ENCODE measurements around the gene LCE1F. TPM values are rescaled to one million over a fixed set of nuclear protein-coding genes. Genes with fewer than 3 reads are reported as not detected.

Gene LCE1F
- polyA plus RNA-seq, 10 donors: not detected

DNA sequence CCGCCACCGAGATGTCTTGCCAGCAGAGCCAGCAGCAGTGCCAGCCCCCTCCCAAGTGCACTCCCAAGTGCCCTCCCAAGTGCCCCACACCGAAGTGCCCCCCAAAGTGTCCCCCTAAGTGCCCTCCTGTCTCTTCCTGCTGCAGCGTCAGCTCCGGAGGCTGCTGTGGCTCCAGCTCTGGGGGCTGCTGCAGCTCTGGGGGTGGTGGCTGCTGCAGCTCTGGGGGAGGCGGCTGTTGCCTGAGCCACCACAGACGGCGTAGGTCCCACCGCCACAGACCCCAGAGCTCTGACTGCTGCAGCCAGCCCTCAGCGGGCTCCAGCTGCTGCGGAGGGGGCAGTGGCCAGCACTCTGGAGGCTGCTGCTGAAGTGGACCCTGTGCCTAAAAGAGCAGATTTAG, 1.4 kb downstream of the LCE1F start:
- DNase-seq: no peak

DNA sequence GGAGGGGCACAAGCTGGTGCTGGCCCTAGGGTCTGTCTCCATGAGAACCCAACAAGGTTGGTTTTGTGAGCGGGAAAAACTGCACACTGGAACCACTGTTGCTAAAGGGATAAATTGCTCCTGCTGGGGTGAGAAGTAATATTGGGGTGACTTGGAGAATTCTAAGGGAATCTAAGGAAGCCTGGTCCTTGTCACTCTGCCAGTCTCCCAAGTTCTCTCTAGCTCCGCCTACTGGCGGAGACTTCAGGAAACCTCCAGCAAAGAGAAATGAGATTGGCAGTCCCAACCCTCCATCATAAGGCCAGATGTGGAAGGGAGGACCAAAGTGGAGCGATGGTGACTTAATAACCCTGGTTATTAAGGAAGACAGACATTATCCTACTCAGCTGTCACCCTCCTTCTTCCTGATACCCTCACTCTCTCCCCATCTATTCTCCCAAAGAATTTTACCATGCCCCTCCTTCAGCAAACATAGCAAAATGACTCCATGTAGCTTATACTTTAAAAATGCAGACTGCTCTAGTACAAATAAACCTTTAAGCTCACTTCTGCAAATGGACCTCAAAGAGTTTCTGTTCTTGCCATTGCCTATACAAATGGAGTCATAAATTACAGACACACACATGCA, 2.7 kb downstream of the LCE1F start:
- no peak for DNase-seq

DNA sequence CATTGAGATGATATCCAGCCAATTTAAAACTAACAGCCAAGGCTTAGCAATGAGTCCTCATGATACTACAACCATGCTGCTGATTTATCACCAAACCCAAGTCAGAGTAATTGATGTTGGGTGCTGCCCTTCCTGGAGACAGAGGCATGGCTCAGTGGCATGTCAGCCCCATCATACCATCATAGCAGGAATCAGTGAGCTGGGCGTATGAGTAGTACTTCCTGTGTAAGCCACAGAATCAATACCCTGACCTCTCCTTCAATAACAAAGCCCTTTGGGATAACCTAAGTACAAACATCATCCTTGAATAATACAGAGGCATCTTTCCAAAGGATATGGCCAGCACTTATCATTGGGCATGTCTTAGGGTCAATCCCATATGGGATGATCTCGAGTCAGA, 8.2 kb downstream of the LCE1F start:
- DNase-seq: no peak

DNA sequence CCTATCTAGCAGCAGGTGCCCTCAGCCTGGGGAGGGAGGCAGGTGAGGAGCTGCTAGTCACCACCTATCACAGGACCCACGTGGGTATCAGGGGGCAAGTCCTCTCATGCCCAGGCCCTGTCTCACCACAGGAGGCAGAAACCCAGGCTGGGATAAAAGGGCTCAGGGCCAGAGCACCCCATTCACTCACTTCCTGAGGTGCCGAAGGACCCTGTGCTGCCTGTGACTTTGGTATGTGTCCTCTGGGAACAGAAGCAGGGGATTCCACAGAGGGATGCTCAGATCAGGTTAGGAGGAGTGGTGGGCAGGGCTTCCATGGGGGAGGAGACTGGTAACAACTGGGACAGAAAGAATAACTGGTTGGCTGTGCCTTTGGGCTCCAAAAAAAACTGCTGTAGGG, 11.1 kb downstream of the LCE1F start, which contains the start of gene LCE1E:
TSS of gene LCE1E (plus strand) at position 181 of the 400 bp plus-strand sequence. CDS start 1,043 bp downstream, outside the sequence.
- DNase-seq: no peak

DNA sequence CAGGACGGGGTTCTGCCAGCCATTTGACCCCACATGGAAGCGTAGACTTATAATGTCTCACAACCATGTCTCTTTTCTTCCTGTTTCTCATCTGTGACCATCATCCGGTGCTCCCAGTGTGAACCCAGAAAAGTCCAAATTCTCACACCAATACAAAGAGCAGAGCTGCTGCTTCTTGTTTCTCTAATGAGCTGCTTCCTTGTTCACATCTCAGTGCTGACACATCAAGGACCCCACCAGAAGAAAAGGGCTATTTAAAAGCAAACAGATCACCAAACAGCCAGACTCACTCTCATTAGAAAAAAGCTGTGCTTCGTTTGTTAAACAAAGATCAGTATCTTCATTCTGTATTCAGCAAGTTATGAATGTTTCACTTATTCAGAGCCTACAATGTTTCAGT, 20.7 kb downstream of the LCE1F start:
- DNase-seq: no peak

DNA sequence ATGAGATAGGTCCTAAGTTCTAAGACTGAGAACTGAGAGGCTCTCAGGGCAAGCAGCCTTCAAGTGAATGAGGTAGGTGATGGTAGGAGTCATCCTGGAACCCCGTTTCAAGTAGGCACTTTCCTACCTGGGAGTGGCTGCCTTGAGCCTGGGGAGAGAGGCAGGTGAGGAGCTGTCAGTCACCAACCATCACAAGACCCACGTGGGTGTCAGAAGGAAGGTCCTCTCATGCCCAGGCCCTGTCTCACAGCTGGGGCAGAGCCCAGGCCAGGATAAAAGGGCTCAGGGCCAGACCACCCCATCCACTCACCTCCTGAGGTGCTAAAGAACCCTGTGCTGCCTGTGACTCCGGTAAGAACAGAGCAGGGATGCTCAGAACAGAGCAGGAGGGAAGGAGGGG, 21.5 kb downstream of the LCE1F start, which contains the start of gene LCE1D:
TSS of gene LCE1D (plus strand) at position 301 of the 400 bp plus-strand sequence. CDS start 1,074 bp downstream, outside the sequence.
- DNase-seq: no peak

DNA sequence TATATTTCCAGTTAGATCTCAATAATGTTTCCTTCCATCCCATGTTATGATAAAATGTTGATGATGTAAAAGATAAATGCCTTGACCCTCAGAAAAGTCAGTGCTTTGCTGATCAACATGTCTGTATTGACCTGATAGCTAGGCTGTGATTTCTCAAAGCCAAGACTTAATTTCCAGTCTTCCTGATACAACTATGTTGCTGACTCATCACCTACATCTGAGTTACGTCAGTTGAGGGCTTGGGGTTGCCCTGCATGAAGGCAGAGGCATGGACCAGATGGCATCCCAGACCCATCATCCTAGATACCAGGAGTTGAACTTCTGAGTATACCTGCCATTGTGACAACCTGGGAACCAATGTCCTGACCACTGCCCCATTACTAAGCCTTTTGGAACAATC, 26.4 kb downstream of the LCE1F start:
- DNase-seq: no peak

DNA sequence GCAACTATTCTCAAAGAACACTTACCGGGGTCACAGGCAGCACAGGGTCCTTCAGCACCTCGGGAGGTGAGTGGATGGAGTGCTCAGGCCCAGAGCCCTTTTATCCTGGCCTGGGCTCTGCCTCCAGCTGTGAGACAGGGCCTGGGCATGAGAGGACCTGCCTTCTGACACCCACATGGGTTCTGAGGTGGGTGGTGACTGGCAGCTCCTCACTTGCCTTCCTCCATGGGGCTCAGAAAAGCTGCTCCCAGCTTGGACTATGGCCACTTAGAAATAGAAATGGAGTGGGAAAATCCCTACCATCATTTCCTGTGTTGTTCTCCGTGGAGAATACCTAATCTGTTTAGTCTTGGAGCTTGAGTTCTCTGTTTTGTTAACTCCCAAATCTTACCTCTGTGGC, 31.6 kb downstream of the LCE1F start, which contains the start of gene LCE1C:
TSS of gene LCE1C (minus strand) at position 76 of the 400 bp plus-strand sequence. CDS start 1,173 bp downstream, outside the sequence.
- DNase-seq: no peak

DNA sequence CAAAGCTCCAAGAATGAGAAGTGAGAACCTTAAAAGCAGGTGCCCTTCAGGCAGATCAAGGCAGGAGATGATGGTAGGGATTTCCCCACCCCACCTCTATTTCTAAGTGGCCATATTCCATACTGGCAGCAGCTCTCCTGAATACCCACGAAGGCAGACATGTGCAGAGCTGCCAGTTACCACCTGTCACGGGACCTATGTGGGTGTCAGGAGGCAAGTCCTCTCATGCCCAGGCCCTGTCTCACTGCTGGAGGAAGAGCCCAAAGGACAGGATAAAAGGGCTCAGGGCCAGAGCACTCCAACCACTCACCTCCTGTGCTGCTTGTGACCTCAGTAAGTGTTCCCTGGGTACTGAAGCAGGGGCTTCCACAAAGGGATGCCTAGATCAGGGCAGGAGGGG, 36.1 kb downstream of the LCE1F start:
- no peak for DNase-seq

DNA sequence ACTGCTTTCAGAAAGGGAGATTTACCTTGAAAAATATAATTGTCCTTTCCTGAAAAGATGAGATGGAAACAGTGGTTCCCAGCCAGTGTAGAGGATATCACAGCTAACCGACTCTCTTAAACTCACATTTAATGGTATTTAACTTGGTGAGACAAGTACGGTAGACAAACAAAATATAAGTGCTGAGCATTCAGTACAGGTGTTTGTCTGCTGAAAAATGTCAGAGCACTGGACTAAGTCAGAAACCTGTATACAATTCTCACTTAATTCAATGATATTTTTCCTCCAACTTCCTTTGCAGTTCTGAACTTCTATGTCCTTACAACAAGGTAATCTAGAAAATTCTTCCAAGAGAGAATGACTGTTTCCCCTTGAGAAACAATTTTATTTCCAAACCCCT, 36.7 kb downstream of the LCE1F start, which contains the start of gene LCE1B:
TSS of gene LCE1B (plus strand) at position 301 of the 400 bp plus-strand sequence. CDS start 476 bp downstream, outside the sequence.
- no peak for DNase-seq

DNA sequence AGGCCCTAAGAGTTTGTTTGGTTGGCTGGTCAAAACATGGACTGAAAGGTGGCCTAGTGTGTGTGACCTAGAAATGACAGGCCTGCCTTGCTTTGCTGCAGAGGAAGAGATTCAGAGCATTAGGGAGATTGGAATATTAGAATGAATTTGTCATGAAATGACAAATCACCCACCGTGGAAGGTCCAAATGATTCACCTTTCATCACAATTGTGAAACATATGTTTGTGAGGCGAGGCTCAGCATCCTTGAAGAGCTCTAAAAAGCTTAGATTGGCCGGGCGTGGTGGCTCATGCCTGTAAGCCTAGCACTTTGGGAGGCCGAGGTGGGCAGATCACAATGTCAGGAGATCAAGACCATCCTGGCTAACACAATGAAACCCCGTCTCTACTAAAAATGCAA, 42.4 kb downstream of the LCE1F start:
- no peak for DNase-seq

DNA sequence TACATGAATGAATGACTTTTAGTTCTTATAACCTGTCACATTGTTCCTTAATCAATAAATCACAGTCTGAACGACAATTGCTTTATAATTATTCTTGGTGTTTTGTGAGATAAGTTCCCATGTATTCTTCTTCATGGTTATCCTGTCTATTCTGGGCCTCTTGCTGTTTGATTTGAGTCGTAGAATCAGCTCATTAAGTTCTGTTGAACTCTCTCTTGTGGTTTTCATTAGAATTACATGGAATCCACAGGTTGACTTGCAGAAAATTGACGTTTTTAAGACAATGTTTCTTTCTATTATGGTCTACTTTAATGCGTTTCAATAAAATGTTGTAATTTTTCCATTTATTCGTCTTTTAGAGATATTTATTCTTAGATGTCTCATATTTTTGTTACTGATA, 48.4 kb downstream of the LCE1F start:
- no peak for DNase-seq

DNA sequence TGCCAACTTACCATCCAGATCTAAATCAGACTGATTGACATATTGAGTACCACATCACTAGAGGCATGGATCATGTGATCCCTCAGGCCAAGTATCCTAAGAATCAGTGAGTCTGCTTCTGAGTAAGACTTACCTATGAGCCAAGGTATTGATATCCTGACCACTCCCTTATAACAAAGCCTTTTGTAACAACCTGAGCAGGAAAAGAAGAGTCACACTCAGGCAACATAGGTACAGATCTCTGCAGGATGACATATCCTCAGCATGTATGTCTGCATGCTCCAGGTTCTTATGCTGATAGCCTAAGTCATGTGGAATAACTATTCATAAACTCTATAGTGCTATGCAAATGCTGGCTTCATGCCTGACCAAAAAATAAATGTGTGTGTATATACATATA, 50.0 kb downstream of the LCE1F start:
- DNase-seq: no peak

Other genes with a start within 250 kb of the LCE1F start
- not detected for gene LCE3E, start 208.4 kb upstream of the LCE1F start, polyA plus RNA-seq (ENCODE audit: insufficient read length in 10 of 10)
- not detected for gene LCE3D, start 194.6 kb upstream of the LCE1F start, polyA plus RNA-seq (ENCODE audit: insufficient read length in 10 of 10)
- gene LCE3C, start 174.9 kb upstream of the LCE1F start, polyA plus RNA-seq (ENCODE audit: insufficient read length in 10 of 10): not detected
- not detected for gene LCE3B, start 161.3 kb upstream of the LCE1F start, polyA plus RNA-seq (ENCODE audit: insufficient read length in 10 of 10)
- not detected for gene LCE3A, start 152.0 kb upstream of the LCE1F start, polyA plus RNA-seq (ENCODE audit: insufficient read length in 10 of 10)
- gene LCE2D, start 111.8 kb upstream of the LCE1F start, polyA plus RNA-seq (ENCODE audit: insufficient read length in 10 of 10): not detected
- not detected for gene LCE2C, start 99.9 kb upstream of the LCE1F start, polyA plus RNA-seq (ENCODE audit: insufficient read length in 10 of 10)
- gene LCE2B, start 89.0 kb upstream of the LCE1F start, polyA plus RNA-seq (ENCODE audit: insufficient read length in 10 of 10): not detected
- not detected for gene LCE2A, start 76.8 kb upstream of the LCE1F start, polyA plus RNA-seq (ENCODE audit: insufficient read length in 10 of 10)
- not detected for gene LCE4A, start 67.0 kb upstream of the LCE1F start, polyA plus RNA-seq (ENCODE audit: insufficient read length in 10 of 10)
- gene KPRP, start 17.1 kb upstream of the LCE1F start, polyA plus RNA-seq (ENCODE audit: insufficient read length in 10 of 10): not detected
- not detected for gene LCE1E, start 11.1 kb downstream of the LCE1F start, polyA plus RNA-seq (ENCODE audit: insufficient read length in 10 of 10)
- not detected for gene LCE1D, start 21.6 kb downstream of the LCE1F start, polyA plus RNA-seq (ENCODE audit: insufficient read length in 10 of 10)
- gene LCE1C, start 31.5 kb downstream of the LCE1F start, polyA plus RNA-seq (ENCODE audit: insufficient read length in 10 of 10): not detected
- gene LCE1B, start 36.8 kb downstream of the LCE1F start, polyA plus RNA-seq (ENCODE audit: insufficient read length in 10 of 10): not detected
- not detected for gene LCE1A, start 52.3 kb downstream of the LCE1F start, polyA plus RNA-seq (ENCODE audit: insufficient read length in 10 of 10)
- not detected for gene LCE6A, start 67.7 kb downstream of the LCE1F start, polyA plus RNA-seq (ENCODE audit: insufficient read length in 10 of 10)
- not detected for gene LCE7A, start 84.9 kb downstream of the LCE1F start, polyA plus RNA-seq (ENCODE audit: insufficient read length in 10 of 10)
- gene SMCP, start 103.2 kb downstream of the LCE1F start, polyA plus RNA-seq (ENCODE audit: insufficient read length in 10 of 10): not detected
- gene IVL, start 133.4 kb downstream of the LCE1F start, polyA plus RNA-seq (ENCODE audit: insufficient read length in 10 of 10): 1 to 10 TPM in 2 of 10 donors, under 1 TPM in 2, not detected in 6; 0.05 to 6.0 (median 1.3) TPM
- not detected for gene SPRR5, start 172.1 kb downstream of the LCE1F start, polyA plus RNA-seq (ENCODE audit: insufficient read length in 10 of 10)
- gene SPRR4, start 195.5 kb downstream of the LCE1F start, polyA plus RNA-seq (ENCODE audit: insufficient read length in 10 of 10): not detected
- 1 to 10 TPM in 1 of 10 donors, not detected in 9; 4.3 TPM for gene SPRR1A, start 208.9 kb downstream of the LCE1F start, polyA plus RNA-seq (ENCODE audit: insufficient read length in 10 of 10)
- 1 to 10 TPM in 1 of 10 donors, under 1 TPM in 3, not detected in 6; 0.24 to 8.0 (median 0.27) TPM for gene SPRR3, start 226.6 kb downstream of the LCE1F start, polyA plus RNA-seq (ENCODE audit: insufficient read length in 10 of 10)

Data from muscle of back (tissue), 11 donors.